HuH-7.5 (cell line): ENCODE results near the gene TEKT5.
A peak's percentile ranks its signal among the peaks of the same experiment; 100 is the strongest.

Experiments
- DNase-seq: peaks from one replicate; pipeline ENCODE4 v3.0.0; 2011; ENCODE audit warnings: low spot score

Gene TEKT5

GRCh38 chr16:10609402-10609774, 85.3 kb downstream of the TEKT5 start:
- DNase-seq = no peak

DNA sequence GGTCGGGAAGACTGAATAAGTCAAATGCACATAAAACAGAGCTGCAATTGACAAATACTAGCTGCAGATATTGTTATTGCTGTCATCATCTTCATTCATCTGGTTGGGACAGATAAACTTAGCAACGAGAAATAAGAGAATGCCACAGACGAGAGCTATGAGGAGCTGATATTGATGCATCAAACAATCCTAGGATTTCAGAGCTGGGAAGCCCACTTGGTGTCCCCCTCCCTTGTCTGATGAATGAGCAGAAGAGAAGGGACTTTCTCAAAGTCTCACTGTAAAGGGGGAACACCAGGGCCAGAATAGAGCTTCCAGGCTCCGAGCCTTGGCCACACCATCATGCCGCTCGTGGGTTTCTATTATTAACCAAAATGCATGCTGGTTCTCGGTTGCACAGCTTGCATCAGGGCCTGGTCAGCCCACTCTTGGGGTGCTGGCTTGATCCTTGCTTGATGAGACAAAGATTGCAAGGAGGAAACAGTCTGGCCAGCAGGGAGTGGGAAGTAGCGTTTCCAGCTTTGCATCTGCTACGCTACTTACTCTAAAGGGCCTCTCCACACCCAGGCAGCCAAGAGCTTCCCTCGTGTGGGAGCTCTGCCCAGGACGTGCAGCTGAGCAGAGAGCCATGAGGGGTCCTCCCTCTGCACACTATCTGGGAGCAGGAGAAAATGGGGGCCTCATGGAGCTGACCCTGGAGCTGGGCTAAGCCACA, 85.9 kb downstream of the TEKT5 start:
- DNase-seq = no peak

- no peak for DNase-seq
Observed at GRCh38 chr16:10607157-10607556, 87.6 kb downstream of the TEKT5 start.

- no peak for DNase-seq
Observed at GRCh38 chr16:10606607-10607006, 88.1 kb downstream of the TEKT5 start.

- DNase-seq = no peak
Observed at GRCh38 chr16:10605636-10606035, 89.1 kb downstream of the TEKT5 start.

- DNase-seq = no peak
Observed at GRCh38 chr16:10601444-10602408, 93.0 kb downstream of the TEKT5 start.

DNA sequence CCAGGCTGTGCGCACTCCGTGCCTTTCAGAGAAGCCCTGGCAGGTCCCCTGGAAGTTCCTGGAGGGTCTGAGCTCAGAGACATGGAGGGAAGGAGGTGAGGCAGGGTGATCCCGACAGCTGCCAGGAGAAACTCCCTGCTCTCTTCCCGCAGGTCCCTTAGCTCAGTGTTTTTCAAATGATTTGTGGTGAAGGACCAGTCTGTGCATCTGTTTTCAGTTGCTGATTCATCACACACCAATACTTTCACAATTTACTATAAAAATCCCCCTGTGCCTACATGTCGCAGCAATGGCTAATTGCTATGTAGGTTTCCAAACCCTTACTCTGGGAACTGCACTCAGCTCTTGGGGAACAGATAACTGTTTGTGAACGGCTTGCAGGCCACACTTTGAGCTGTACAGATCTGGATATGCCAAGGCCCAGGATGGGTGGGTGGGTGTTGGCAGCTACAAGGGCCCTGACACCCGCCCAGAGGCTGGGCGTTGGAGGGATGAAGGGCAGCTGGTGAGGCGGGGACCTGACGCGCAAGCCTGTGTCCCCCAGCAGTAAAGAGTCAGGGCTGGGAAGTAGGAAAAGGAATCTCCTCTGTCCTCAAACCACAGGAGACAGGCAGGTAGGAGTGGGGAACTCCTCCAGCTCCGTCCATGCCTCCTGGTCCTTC, 93.8 kb downstream of the TEKT5 start:
- no peak for DNase-seq

- DNase-seq = no peak
Observed at GRCh38 chr16:10599626-10600025, 95.1 kb downstream of the TEKT5 start.

GRCh38 chr16:10598157-10598556, 96.6 kb downstream of the TEKT5 start:
- DNase-seq = no peak

DNA sequence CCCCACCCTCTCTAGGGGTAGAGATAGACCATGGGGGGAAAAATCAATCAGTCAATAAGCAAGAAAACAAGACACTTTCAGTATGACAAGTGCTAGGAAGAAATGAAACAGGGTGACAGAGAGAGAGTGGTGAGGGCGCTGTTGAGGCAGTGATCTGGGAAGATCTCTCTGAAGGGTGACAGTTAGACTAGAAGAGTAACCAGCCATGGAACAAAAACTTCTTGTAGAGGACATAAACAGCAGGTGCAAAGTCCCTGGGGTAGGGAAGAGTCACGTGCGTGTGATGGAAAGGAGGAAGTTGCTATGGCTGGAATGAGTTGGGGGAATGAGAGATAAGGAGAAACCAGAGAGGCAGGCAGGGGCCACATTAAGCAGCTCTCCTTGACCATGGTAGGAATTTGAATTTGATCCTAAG, 97.5 kb downstream of the TEKT5 start:
- no peak for DNase-seq

DNA sequence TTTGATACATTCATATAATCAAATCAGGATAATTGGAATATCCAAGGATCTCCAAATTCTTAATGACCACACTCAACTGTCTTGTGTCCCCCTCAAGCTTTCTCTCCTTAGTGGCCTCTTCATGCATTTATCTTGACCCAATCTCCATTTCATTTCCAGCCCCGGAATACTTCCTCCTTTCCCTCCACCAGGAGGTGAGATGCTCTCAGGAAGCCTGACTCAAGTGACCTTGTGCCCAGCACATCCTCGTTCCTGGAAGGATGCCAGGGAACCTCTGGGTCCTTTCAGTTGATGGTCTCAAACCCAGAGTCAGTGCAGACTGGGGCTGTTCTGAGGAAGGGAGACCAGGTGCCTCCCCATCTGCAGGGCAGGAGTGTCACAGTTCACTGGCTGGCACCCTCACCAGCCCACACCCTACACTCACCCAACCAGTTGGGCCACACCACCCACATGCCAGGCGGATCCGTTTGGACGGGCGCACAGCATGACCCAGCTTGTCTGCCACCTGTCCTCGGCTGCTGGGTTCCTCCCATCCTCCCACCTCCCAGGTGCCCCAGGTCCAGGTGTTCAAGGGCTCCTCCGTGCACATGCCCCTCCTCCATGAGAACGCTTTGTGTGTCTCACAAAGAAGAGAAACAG, 100.3 kb downstream of the TEKT5 start:
- no peak for DNase-seq

GRCh38 chr16:10592611-10593010, 102.1 kb downstream of the TEKT5 start:
- DNase-seq = no peak

GRCh38 chr16:10590342-10590741, 104.4 kb downstream of the TEKT5 start:
- DNase-seq = no peak

- DNase-seq = no peak
Observed at GRCh38 chr16:10589109-10589508, 105.6 kb downstream of the TEKT5 start.

- DNase-seq = no peak
Observed at GRCh38 chr16:10587622-10588021, 107.1 kb downstream of the TEKT5 start.

- no peak for DNase-seq
Observed at GRCh38 chr16:10584981-10585438, 109.7 kb downstream of the TEKT5 start.

DNA sequence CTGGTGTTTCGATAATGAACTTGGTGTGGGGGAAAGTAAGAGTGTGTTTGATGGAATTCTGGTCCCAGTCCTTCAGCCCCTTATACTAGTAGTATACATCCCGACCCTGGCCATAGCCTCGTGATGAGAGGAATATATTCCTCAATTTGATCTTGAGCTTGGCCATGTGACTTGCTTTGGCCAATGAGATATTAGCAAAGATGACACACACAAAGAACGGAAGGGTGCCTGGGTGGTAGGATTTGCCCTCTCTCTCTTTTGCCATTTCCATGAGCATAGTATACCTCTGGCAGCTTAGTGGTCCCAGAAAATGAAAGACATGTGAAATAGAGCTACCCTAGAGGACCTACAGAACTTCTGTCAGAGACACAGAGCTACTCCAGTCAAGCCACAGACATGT, 111.5 kb downstream of the TEKT5 start:
- DNase-seq = no peak

- no peak for DNase-seq
Observed at GRCh38 chr16:10581507-10581906, 113.2 kb downstream of the TEKT5 start.

DNA sequence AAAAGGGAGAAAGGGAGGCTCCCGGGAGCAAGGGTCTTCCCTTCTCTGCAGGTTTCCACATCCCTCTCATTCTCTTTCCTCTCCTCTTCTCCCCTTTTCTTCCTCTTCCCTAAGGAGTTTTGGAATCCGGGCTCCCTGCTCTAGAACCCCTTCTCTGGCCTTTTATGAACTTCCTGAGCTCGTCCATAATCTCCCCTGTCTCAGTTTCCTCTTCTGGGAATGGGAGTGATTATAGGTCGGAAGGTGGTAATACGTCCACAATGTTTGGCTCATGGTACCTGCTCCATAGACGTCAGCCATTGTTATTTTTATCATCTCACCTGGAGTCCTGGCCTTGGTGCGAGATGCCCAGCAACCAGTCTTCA, 113.9 kb downstream of the TEKT5 start:
- DNase-seq = no peak

DNA sequence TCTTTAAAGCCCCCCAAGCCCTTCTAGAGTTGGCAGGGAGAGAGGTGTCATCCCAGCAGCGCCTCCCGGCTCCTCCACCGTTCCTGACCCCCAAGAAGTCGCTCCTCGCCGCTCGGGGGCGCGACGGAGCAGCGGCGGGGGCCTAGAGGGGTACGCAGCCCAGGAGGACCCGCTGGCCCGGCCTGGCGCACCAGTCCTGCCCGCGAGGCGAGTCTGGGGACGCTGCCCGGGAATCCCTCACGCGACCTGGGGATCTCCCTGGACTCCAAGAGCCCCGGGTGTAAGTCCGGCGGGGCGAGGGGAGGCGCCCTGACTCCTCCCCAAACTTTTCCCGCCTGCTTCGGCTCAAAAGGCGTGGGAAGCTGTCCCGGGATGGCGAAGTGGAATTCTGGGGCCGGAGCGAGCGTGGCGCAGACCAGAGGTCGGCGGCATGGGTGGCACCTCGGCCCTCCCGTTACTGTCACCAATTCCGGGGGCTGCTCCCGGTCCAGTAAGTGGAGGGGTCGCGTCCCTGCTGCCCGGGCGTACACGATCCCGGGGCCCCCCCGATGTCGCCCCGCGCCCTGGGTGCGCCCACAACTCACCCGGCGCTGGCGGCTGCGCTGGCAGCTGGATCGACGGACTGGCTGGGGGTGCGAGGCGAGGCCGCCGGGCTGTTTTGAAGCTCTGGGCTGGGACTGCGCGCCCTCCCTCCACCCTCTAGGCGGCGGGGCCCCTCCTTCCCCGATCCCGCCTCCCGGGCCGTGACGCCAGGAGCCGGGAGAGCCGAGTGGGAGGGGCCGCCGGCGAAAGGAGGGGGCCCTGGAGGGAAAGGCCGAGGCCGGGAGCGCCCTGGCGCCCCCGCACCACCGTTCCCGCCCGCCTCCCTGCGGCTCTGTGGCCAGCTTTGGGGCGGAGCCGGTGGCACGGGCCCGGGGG, 114.5 kb downstream of the TEKT5 start, which contains the start of gene EMP2:
EMP2 (minus strand) TSS at position 634 of the 918 bp plus-strand sequence. CDS start 32,981 bp downstream, outside the sequence.
- peak; percentile 72 for DNase-seq

DNA sequence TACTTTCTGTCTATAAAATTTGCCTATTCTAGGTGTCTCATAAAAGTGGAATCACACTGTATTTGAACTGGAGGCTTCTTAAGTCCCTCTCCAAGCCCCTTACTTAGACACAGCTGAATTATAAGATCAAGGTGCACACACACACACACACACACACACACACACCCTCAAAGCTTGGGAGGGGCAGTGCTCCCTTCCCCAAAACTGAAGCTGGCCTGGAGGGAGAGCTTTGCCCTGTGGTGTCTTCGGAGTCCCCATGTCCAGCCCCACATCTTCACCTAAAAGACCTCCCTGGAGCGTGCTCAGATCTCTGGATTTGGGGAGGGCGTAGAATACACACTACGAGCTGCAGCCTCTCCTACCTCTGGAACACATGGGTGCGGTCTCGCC, 115.2 kb downstream of the TEKT5 start:
- no peak for DNase-seq
